Suppressor macrophage treated with lipopolysaccharide for 4 hours (primary cell): Measurements from ENCODE around the gene SCAP.
"Not testable (repeated sequence)": the region's sequence is repeated elsewhere in the genome, so short reads cannot be mapped to it uniquely, and the experiment has no call there.

ENCODE experiments used
- DNase-seq: peaks from one replicate; pipeline ENCODE4 v3.0.0-alpha.2; 2020

Gene SCAP

GRCh38 chr3:47479826-47480160 lies 4.1 kb upstream of the SCAP start:
- DNase-seq: no peak

- DNase-seq: no peak
These were observed 2.3 kb upstream of the SCAP start for GRCh38 chr3:47478022-47478421.

GRCh38 chr3:47476644-47477199 lies 981 bp upstream of the SCAP start:
- DNase-seq: no peak

- DNase-seq: no peak
These were observed 537 bp upstream of the SCAP start for GRCh38 chr3:47476330-47476626.

GRCh38 chr3:47475029-47475569 lies 642 bp downstream of the SCAP start:
- peak; percentile 0 for DNase-seq

GRCh38 chr3:47473391-47473790 lies 2.4 kb downstream of the SCAP start:
- DNase-seq: no peak

- DNase-seq: no peak
These were observed 6.1 kb downstream of the SCAP start for GRCh38 chr3:47469616-47470015.

GRCh38 chr3:47468315-47468714 lies 7.4 kb downstream of the SCAP start:
- DNase-seq: not testable (repeated sequence)

GRCh38 chr3:47464588-47464987 lies 11.2 kb downstream of the SCAP start:
- peak; percentile 75 for DNase-seq

- not testable (repeated sequence) for DNase-seq
These were observed 16.1 kb downstream of the SCAP start for GRCh38 chr3:47459534-47460085.

- no peak for DNase-seq
These were observed 18.8 kb downstream of the SCAP start for GRCh38 chr3:47456984-47457383.

GRCh38 chr3:47455806-47456452 lies 19.8 kb downstream of the SCAP start:
- peak; percentile 25 for DNase-seq

GRCh38 chr3:47452453-47453215 lies 23.1 kb downstream of the SCAP start:
- DNase-seq: no peak

GRCh38 chr3:47444103-47444502 lies 31.6 kb downstream of the SCAP start:
- no peak for DNase-seq

GRCh38 chr3:47443611-47443995 lies 32.1 kb downstream of the SCAP start:
- no peak for DNase-seq

GRCh38 chr3:47441796-47442551 lies 33.8 kb downstream of the SCAP start:
- DNase-seq: no peak

GRCh38 chr3:47440131-47440530 lies 35.6 kb downstream of the SCAP start:
- no peak for DNase-seq

GRCh38 chr3:47436180-47436579 lies 39.6 kb downstream of the SCAP start:
- DNase-seq: no peak

GRCh38 chr3:47434849-47435248 lies 40.9 kb downstream of the SCAP start:
- DNase-seq: no peak

GRCh38 chr3:47433796-47434195 lies 41.9 kb downstream of the SCAP start:
- no peak for DNase-seq

- DNase-seq: no peak
These were observed 43.1 kb downstream of the SCAP start for GRCh38 chr3:47432673-47433072.

GRCh38 chr3:47431225-47431624 lies 44.5 kb downstream of the SCAP start:
- DNase-seq: no peak

GRCh38 chr3:47430606-47431005 lies 45.1 kb downstream of the SCAP start:
- DNase-seq: no peak
